ENCODE data around the gene CLIC5. TPM values are rescaled to one million over a fixed set of nuclear protein-coding genes. Genes with fewer than 3 reads are reported as not detected.

Gene CLIC5
- polyA plus RNA-seq, 1 donor from 2014 or later = 0.22 TPM

GRCh38 chr6:45951321-45952167 lies 64.1 kb downstream of the CLIC5 start:
- Histone ChIP-seq H3K4me2 (ENCODE audit: low read length) (no peak overlapping the region), H3K9me2 (ENCODE audit: insufficient read depth, low read length) (no peaks in the 10 kb centered on the region), H3K9me3 (ENCODE audit: low read length) (no peaks in the 10 kb centered on the region), H3K4me3 (ENCODE audit: low read length) (no peak overlapping the region), H3F3A (ENCODE audit: insufficient read depth, low read length, poor library complexity, severe bottlenecking) (no peaks in the 10 kb centered on the region), H3K36me3 (ENCODE audit: insufficient read depth, low read length) (no peaks in the 10 kb centered on the region), H3K27me3 (ENCODE audit: insufficient read depth, low read depth, low read length) (no peaks in the 10 kb centered on the region), H2AFZ (ENCODE audit: low read depth, low read length) (no peak overlapping the region), H3K27ac (ENCODE audit: low read length) (no peak overlapping the region), H4K20me1 (ENCODE audit: insufficient read depth) (no peaks in the 10 kb centered on the region), H3K9ac (ENCODE audit: low read length) (no peak overlapping the region), H3K79me2 (replicated peaks; ENCODE audit: insufficient read depth, low read length) (no peaks in the 10 kb centered on the region)
- TF ChIP-seq SMC3 (conservative IDR thresholded peaks at IDR 0.05; ENCODE audit: poor library complexity) (no peak), TAF1 (IDR thresholded peaks at IDR 0.05; ENCODE audit: low read depth) (no peak), POLR2AphosphoS5 (IDR thresholded peaks at IDR 0.05) (no peak), EZH2 (IDR thresholded peaks at IDR 0.05; ENCODE audit: borderline replicate concordance, insufficient read depth, low read length, poor library complexity, severe bottlenecking) (no peak), CTCF (IDR thresholded peaks at IDR 0.05; ENCODE audit: poor library complexity, severe bottlenecking) (no peak), EP300 (conservative IDR thresholded peaks at IDR 0.05; ENCODE audit: poor library complexity, severe bottlenecking) (no peak), MXI1 (conservative IDR thresholded peaks at IDR 0.05; ENCODE audit: poor library complexity, severe bottlenecking) (no peak), RAD21 (conservative IDR thresholded peaks at IDR 0.05) (no peak)
- TF ChIP-seq, protein P1, sequence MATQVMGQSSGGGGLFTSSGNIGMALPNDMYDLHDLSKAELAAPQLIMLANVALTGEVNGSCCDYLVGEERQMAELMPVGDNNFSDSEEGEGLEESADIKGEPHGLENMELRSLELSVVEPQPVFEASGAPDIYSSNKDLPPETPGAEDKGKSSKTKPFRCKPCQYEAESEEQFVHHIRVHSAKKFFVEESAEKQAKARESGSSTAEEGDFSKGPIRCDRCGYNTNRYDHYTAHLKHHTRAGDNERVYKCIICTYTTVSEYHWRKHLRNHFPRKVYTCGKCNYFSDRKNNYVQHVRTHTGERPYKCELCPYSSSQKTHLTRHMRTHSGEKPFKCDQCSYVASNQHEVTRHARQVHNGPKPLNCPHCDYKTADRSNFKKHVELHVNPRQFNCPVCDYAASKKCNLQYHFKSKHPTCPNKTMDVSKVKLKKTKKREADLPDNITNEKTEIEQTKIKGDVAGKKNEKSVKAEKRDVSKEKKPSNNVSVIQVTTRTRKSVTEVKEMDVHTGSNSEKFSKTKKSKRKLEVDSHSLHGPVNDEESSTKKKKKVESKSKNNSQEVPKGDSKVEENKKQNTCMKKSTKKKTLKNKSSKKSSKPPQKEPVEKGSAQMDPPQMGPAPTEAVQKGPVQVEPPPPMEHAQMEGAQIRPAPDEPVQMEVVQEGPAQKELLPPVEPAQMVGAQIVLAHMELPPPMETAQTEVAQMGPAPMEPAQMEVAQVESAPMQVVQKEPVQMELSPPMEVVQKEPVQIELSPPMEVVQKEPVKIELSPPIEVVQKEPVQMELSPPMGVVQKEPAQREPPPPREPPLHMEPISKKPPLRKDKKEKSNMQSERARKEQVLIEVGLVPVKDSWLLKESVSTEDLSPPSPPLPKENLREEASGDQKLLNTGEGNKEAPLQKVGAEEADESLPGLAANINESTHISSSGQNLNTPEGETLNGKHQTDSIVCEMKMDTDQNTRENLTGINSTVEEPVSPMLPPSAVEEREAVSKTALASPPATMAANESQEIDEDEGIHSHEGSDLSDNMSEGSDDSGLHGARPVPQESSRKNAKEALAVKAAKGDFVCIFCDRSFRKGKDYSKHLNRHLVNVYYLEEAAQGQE (IDR thresholded peaks at IDR 0.05; ENCODE audit: borderline replicate concordance) = no peak

- no peaks in the 10 kb centered on the region for H3K27me3 ChIP-seq (ENCODE audit: insufficient read depth, low read depth, low read length)
- no peaks in the 10 kb centered on the region for H3F3A ChIP-seq (ENCODE audit: insufficient read depth, low read length, poor library complexity, severe bottlenecking)
- no peak overlapping the region for H3K27ac ChIP-seq (ENCODE audit: low read length)
- no peak overlapping the region for H3K9ac ChIP-seq (ENCODE audit: low read length)
- no peaks in the 10 kb centered on the region for H4K20me1 ChIP-seq (ENCODE audit: insufficient read depth)
- no peaks in the 10 kb centered on the region for H3K36me3 ChIP-seq (ENCODE audit: insufficient read depth, low read length)
- H3K4me2 ChIP-seq (ENCODE audit: low read length) = no peak overlapping the region
- no peak for TF ChIP-seq EP300 (conservative IDR thresholded peaks at IDR 0.05; ENCODE audit: poor library complexity, severe bottlenecking)
- no peak for TF ChIP-seq EZH2 (IDR thresholded peaks at IDR 0.05; ENCODE audit: borderline replicate concordance, insufficient read depth, low read length, poor library complexity, severe bottlenecking)
- TF ChIP-seq RAD21 (conservative IDR thresholded peaks at IDR 0.05) = no peak
- TF ChIP-seq POLR2AphosphoS5 (IDR thresholded peaks at IDR 0.05) = no peak
- TF ChIP-seq, protein P1 (IDR thresholded peaks at IDR 0.05; ENCODE audit: borderline replicate concordance) = no peak
- TF ChIP-seq TAF1 (IDR thresholded peaks at IDR 0.05; ENCODE audit: low read depth) = no peak
- no peak for TF ChIP-seq MXI1 (conservative IDR thresholded peaks at IDR 0.05; ENCODE audit: poor library complexity, severe bottlenecking)
- TF ChIP-seq SMC3 (conservative IDR thresholded peaks at IDR 0.05; ENCODE audit: poor library complexity) = no peak
- no peak for TF ChIP-seq CTCF (IDR thresholded peaks at IDR 0.05; ENCODE audit: poor library complexity, severe bottlenecking)
- no peaks in the 10 kb centered on the region for H3K79me2 ChIP-seq (replicated peaks; ENCODE audit: insufficient read depth, low read length)
- no peak overlapping the region for H3K4me3 ChIP-seq (ENCODE audit: low read length)
- H2AFZ ChIP-seq (ENCODE audit: low read depth, low read length) = no peak overlapping the region
- no peaks in the 10 kb centered on the region for H3K9me3 ChIP-seq (ENCODE audit: low read length)
- no peaks in the 10 kb centered on the region for H3K9me2 ChIP-seq (ENCODE audit: insufficient read depth, low read length)
Observed at GRCh38 chr6:45949256-45949655, 66.4 kb downstream of the CLIC5 start.
